HFF-Myc (cell line): Measurements from ENCODE around the gene MTCL1.

Experiments
- DNase-seq: peaks from one replicate; pipeline ENCODE4 v3.0.0-alpha.2; 2011; ENCODE audit warnings: low read depth; ENCODE audit errors: extremely low read depth
- H3K4me3 ChIP-seq: replicated peaks from 2 replicates; pipeline ENCODE4 v1.5.1; 2011; ENCODE audit warnings: low read depth, mild to moderate bottlenecking, control low read depth, low read length
- TF ChIP-seq, protein P1 (sequence below): IDR thresholded peaks from 2 replicates; pipeline ENCODE4 v1.5.1; 2012; ENCODE audit warnings: mild to moderate bottlenecking, low read depth, low read length, control low read depth; ENCODE audit errors: missing control alignments

MTCL1 gene

DNA sequence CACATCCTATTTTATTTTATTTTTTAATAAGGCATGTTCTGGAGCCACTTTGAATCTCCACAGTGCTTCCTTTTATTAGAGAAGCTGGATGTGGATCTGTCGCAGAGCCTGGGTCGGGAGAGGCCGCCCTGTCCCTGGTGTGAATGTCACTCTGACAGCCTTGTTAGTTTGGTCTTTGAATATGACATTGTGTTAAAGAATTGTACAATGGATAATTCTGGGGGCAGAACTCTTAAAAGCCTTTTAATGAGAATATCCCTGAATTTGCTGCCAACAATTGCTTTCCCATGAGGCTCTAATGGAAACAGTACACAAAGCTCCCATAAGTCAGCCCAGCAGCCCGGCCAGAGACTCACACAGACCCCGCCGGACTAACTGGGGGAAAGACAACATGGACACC is 82.4 kb downstream of the MTCL1 start:
- TF ChIP-seq, protein P1, sequence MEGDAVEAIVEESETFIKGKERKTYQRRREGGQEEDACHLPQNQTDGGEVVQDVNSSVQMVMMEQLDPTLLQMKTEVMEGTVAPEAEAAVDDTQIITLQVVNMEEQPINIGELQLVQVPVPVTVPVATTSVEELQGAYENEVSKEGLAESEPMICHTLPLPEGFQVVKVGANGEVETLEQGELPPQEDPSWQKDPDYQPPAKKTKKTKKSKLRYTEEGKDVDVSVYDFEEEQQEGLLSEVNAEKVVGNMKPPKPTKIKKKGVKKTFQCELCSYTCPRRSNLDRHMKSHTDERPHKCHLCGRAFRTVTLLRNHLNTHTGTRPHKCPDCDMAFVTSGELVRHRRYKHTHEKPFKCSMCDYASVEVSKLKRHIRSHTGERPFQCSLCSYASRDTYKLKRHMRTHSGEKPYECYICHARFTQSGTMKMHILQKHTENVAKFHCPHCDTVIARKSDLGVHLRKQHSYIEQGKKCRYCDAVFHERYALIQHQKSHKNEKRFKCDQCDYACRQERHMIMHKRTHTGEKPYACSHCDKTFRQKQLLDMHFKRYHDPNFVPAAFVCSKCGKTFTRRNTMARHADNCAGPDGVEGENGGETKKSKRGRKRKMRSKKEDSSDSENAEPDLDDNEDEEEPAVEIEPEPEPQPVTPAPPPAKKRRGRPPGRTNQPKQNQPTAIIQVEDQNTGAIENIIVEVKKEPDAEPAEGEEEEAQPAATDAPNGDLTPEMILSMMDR: no peak
- no peak for DNase-seq
- H3K4me3 ChIP-seq: no peak overlapping the region

GRCh38 chr18:8788503-8789429 is 83.4 kb downstream of the MTCL1 start:
- TF ChIP-seq, protein P1: no peak
- DNase-seq: no peak
- no peak overlapping the region for H3K4me3 ChIP-seq

- no peak overlapping the region for H3K4me3 ChIP-seq
- DNase-seq: no peak
- TF ChIP-seq, protein P1: no peak
Observed at GRCh38 chr18:8791171-8791651, 85.9 kb downstream of the MTCL1 start.

DNA sequence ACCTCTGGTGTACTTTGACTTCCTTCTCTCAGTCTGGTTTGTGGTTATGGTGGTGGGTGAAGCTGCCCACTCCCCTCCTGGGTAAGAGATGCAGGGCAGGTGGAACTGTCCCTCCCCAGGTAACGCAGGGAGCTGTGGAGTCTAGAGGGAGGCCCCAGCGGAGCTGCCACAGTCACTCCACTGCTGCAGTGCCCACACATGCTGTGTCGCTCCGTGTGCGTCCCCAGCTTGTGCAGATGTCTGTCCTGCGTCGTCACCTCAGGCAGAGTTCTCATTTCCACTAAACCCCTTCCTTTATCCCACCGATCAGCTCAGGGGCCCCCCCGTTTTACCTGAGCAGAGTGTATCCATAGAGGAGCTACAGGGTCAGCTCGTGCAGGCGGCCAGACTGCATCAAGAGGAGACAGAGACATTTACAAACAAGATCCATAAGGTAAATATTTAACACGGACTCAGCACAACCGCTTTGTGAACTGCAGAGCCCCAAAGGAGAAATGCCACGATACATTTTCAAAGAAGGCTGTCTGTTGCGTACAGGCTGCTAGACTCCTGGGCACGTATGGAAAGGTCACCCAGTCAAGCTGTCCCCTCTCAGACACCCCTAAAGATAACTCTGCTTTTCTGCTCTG is 87.4 kb downstream of the MTCL1 start:
- DNase-seq: no peak
- H3K4me3 ChIP-seq: no peak overlapping the region
- TF ChIP-seq, protein P1: no peak

GRCh38 chr18:8793445-8794155 is 88.2 kb downstream of the MTCL1 start:
- H3K4me3 ChIP-seq: no peak overlapping the region
- no peak for DNase-seq
- TF ChIP-seq, protein P1: no peak

GRCh38 chr18:8794156-8794933 is 89.0 kb downstream of the MTCL1 start:
- TF ChIP-seq, protein P1: no peak
- H3K4me3 ChIP-seq: no peak overlapping the region
- no peak for DNase-seq
